Measurements from ENCODE around the gene ASB15.

DNA sequence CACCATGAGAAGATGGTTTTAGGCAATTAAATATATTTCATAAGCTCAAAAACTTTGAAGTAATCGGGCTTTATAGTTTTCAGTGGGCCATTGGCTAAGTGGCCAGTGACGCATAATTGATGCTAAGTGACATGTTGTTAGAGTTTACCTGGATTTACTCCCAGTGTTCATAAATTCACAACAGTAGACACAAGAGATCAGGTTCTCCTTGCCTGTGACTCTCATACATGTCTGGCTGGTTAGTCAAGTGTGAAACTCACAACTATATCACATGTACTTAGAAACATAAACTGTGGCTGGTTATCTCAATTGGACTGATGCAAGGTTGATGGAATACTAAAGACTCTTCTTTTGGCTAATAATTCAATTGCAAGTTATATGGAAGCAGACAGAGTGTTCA is 26.2 kb downstream of the ASB15 start:
- TF ChIP-seq SUZ12 (IDR thresholded peaks at IDR 0.05; ENCODE audit: extremely low read depth, insufficient read depth, insufficient read length) = no peak
- no peak for TF ChIP-seq ZNF274 (IDR thresholded peaks at IDR 0.05; ENCODE audit: low read depth, low read length)

Data from NT2/D1 (cell line).